AG08395 (cell line): ENCODE measurements around the gene ACBD6.

Experiments
- DNase-seq: peaks from one replicate; pipeline ENCODE4 v3.0.0; 2012; ENCODE audit warnings: mixed read lengths, low spot score

The ACBD6 gene

GRCh38 chr1:180269645-180270529, 232.5 kb downstream of the ACBD6 start:
- DNase-seq: no peak

DNA sequence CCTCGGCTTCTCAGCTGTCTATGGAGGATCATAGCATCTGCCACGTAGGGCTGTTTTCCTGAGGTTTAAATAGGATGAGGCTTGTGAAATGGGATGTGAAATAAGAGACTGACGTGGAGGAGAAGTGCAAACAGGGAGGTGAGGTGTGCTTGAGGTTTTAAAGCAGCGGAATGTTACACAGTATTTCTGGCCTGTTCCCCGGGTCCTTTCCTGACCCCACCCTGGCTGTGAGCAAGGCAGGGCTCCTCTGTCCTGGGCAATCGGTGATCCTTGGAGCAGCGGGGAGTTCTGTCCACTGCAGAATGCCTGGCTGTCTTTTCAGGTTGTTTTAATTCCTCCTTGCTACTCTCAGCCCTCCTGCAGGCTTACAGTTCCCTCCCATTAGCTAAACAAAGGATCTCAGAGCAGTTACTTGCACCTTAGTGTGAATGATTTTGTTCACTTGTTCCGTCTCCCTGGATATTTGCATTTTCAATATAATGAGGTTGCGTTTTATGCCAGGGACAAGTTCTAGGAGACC, 233.8 kb downstream of the ACBD6 start:
- no peak for DNase-seq

- no peak for DNase-seq
Observed at GRCh38 chr1:180267761-180268555, 234.4 kb downstream of the ACBD6 start.

DNA sequence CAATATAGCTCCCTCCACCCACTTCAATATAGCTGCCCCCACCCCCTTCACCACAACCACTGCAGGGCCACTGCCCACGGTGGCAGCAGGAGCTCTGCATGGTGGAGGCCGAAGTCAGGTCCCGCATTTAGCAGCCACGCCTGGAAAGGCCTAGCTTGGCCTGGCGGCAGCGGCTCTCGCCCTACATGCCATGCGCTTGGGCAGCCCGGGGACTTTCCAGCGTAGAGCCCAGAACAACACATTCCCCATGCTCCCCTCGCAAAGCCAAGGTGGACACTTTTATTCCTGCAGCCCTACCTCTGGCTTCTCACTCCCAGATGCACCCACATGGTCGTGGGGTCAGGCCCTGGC, 235.2 kb downstream of the ACBD6 start:
- DNase-seq: no peak

DNA sequence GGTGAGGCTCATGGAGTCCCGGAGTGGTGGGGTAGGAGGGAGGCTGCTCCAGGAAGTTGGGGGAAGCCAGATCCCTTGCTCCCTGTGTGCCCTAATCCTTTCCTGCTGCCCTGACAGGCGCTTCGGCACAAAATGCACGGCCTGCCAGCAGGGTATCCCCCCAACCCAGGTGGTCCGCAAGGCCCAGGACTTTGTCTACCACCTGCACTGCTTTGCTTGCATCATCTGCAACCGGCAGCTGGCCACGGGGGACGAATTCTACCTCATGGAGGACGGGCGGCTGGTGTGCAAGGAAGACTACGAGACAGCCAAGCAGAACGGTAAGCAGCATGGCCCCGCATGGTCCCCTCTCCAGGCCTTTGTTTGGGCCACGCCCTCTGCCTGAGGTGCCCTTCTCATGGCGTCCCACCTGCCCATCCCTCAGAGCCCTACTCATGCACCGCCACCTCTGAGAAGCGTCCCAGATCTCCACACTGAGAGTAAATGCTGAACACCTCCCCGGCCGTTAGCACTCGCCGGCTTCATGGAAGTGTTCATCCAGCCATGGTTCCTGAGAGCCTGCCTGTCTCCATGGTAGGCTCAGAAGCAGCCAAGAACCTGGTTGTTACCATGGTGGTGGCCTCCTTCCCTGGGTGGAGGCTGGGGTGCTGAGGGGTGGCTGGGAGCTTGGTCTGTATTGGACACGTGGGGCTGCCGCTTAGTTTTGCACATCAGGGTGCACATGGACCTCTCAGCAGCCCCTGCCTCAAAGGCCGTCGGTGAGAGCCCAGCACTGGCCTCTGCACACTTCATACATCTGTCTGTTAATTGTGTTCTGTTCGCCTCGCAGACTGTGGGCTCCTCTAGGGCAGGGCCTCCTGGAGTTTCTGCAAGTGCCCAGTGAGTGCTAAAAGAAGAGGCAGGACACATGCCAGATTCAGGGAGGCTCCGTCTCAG, 235.8 kb downstream of the ACBD6 start:
- no peak for DNase-seq

DNA sequence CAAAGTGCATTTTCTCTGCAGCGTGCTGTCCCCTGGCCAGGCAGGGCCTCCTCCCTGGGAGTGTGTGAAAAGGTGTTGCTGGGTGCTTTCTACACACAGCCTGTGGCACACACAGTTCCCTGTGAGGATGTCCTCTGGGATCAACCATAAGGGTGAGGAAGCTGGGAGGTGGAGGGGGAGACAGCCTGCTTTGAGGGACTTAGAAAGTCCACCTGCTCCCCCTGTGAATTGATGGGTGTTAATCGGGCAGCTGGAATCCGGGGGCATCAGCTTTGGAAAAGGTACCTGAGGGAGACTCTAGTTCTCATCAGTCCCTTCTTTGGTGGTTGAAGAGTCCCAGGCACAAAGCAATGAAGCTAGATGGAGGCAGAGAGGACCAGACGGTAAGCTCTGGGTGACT, 236.5 kb downstream of the ACBD6 start:
- DNase-seq: no peak

GRCh38 chr1:180265201-180265600, 237.2 kb downstream of the ACBD6 start:
- no peak for DNase-seq

GRCh38 chr1:180264595-180264994, 237.8 kb downstream of the ACBD6 start:
- DNase-seq: no peak

DNA sequence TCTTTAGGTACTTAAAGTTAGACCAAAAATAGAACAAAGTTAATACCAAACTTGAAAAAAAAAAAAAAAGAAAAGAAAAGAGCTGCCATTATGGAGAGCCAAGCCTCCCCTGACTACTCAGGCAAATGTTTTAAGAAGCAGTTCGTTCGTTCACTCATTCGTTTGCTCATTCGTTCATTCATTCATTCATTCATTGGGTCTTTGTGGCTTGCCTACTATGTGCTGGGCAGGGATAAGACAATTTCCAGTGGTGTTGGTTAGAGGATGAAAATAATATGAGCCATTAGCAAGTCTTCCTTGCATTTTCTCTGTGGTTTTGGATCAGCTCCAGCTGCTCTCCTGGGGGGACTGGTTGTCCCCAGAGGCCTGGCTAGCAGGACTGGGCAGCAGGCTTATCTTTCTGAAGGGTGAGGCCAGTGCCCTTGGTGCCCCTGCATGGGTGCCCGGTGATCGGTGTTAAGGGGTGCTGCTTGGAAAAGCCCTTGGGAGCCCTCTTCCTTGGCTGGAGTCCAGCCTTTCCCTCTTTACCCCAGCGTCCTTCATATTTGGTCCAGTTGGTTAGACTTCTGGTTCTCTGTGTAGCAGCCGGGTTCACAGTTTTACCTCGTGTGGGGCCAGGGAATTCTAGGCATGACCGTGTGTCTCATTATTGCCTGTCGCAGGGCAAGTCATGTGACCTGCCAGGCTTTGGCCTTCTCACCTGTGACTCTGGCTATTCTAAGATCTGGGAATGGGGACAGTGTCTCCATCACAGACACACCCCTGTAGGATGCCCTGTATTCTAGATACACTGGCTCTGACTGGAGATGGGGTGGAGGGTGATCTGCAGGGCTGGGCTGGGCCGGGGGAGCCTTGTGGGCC, 239.5 kb downstream of the ACBD6 start:
- DNase-seq: no peak

GRCh38 chr1:180261524-180262155, 240.7 kb downstream of the ACBD6 start:
- no peak for DNase-seq

GRCh38 chr1:180261030-180261429, 241.3 kb downstream of the ACBD6 start:
- no peak for DNase-seq

DNA sequence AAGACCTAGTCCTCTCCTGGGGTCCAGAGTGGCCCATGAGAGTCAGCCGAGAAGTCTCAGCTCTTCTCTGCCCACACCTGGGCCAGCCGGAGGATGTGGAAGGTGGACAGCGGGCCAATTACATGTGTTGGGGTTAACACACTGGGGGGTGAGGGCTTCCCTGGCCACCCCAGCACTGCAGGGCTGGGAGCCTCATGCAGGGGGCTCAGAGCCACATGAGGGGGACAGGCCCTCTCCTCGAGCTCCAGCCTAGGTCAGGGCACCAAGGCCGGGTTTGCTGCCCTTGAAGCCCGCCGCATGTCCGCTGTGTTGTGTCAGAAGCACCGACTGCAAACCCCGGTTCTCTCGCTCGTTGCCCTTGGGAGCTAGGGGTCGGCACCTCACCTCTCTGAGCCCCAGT, 241.8 kb downstream of the ACBD6 start:
- no peak for DNase-seq

GRCh38 chr1:180259431-180260338, 242.7 kb downstream of the ACBD6 start:
- no peak for DNase-seq

- DNase-seq: no peak
Observed at GRCh38 chr1:180258935-180259334, 243.4 kb downstream of the ACBD6 start.

DNA sequence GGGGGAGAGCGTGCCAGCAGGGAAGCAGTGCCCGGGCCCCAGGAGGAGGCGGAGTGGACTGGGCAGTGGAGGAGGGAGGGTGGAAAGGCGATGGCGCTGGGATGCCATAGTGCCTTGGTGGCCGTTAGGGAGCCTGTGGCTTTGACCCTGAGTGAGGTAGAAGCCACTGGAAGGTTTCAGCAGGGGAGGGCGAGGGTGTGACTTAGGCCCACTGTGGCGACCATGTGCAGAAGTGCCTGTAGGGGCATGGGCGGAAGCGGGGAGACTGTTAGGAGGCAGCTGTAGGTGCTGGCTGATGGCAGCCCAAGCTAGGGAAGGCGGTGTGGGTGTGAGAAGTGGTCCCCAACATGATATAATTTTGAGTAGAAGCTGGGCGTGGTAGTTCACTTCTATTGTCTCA, 244.1 kb downstream of the ACBD6 start:
- no peak for DNase-seq

DNA sequence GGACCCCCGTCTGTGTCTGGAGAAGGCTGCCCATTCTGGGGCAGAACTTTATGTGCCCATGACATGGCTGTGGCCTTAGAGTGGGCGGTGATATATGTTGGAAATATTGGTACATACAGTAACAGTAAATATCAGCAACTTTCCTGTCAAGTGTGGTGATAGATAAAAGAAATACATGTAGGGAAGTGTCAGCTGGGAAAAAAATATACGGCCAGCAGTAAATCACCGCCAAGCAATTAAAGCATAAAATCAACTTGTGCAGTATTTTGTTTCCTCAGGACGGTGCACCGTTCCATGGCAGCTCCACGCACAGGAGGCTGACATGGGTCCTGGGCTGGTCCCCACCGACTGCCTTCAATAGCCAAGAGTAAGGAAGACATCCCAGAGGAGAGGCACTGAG, 244.9 kb downstream of the ACBD6 start:
- no peak for DNase-seq

GRCh38 chr1:180257028-180257386, 245.4 kb downstream of the ACBD6 start:
- DNase-seq: no peak

DNA sequence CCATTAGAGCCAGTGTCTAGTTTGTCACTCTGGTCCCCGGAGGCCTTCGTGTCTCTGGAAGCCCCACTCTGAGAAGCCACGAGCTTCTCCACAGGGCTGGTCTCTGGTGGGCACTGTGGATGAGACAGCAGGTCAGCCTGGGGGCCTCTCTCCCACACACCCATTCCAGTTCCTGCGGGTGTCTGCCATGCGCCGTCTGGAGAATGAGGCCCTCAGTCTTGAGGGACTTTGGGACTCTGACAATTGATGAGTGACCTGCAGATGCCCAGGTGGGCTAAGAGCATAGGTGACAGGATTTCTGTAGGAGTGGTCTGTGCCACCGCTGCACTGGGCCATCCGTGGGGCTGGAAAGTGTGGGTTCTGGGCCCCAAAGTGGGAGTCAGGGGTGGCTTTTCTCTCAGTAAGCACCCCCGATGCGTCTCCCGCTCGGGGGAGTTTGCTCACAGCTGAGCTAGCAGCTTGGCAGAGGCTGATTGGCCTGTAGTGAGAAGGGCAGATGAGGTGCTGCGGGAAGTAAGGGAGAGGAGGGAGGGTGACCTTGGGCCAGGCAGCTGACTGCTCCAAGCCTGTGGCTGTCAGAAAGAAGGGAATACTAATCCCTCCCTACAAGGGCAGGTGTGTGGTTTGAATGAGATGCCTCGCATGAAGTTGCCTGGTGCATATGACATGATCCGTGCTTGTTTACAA, 245.9 kb downstream of the ACBD6 start:
- no peak for DNase-seq
